Measurements from ENCODE around the gene VCAN. TPM values are rescaled to one million over a fixed set of nuclear protein-coding genes. Genes with fewer than 3 reads are reported as not detected.

Gene VCAN
- total RNA-seq, result 281 and 787 TPM in 2 replicates

GRCh38 chr5:83471405-83472212, at the start of gene VCAN:
TSS of gene VCAN (plus strand) at chr5:83471744. CDS start at chr5:83483519, 11,775 bp downstream.

Other genes with a start within 250 kb of the VCAN start
- gene HAPLN1, start 249.1 kb downstream of the VCAN start, total RNA-seq, result 11.1 and 38.9 TPM in 2 replicates